NCI-H69 (cell line): ENCODE data around the gene LIPG.

Experiments used
- DNase-seq: peaks from one replicate; lab custom pipeline; 2025; lab: John Stamatoyannopoulos, UW

The LIPG gene

DNA sequence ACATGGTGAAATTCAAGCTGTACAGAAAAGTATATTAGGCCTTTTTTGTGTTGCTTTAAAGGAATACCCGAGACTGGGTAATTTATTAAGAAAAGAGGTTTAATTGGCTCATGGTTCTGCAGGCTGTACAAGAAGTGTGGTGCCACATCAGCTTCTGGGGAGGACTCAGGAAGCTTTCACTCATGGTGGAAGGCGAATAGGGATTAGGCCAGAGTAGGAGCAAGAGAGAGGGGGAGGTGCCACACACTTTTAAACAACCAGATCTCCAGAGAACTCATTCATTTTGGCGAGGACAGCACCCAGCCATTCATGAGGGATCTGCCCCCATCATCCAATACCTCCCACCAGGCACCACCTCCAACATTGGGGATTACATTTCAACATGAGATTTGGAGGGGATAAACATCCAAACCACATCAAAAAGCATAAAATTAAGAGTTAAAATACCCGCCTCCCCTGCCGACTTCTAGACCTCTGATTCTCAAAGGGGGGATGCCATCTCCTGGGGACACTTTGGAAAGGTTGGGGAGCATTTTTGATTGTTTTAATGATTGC lies 15.1 kb upstream of the LIPG start:
- no peak for DNase-seq

DNA sequence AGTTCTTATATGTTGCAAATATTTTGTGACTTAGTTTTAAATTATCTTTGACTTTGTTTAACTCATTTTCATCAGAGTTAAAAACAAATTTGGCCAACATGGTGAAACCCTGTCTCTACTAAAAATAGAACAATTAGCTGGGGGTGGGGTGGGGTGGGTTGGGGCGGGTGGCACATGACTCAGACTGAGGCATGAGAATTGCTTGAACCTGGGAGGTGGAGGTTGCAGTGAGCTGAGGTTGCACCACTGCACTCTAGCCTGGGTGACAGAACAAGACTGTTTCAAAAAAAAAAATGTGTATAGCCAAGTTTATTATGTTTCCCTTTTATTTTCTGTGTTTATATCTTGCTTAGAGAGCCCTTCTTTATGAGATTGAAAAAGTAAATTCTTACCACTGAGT lies 14.2 kb upstream of the LIPG start:
- DNase-seq: no peak

- DNase-seq: no peak
These were observed 13.6 kb upstream of the LIPG start for GRCh38 chr18:49548229-49548636.

DNA sequence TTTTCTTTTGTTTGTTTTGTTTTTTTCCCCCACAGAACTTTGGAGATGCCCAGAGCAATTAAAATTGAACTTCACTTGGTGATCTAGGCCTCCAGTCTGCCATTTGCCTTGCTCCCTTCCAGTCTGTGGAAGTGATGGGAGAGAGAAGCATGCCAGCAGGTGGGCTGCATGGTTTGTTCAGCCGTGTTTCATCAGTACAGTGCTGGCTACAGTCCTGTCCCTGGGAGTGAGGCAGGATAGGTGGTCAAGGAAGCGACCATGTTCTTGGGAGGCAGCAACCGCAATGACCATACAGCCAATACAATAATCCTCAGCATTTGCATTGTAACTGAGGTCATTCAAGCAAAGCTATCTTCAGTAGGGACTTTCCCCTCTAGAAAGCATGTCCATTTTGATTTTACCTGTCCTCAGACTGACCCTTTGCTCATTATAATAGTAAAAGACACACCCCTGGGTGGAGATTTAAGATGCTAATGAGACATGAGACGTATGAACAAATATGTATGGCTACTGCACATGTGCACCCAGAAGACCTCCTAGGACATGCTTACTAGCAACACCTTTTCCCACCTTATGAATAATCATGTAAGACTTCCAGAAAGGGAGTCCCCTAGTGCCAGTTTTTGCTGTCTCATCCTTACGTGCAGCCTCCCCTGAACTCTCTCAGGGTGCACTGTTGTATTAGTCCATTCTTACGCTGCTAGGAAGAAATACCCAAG lies 11.1 kb upstream of the LIPG start:
- no peak for DNase-seq

- no peak for DNase-seq
These were observed 8.9 kb upstream of the LIPG start for GRCh38 chr18:49553003-49553402.

GRCh38 chr18:49555641-49556040 lies 6.2 kb upstream of the LIPG start:
- DNase-seq: no peak

GRCh38 chr18:49558356-49558755 lies 3.5 kb upstream of the LIPG start:
- DNase-seq: no peak

- peak; percentile 71 for DNase-seq
These were observed 2.4 kb upstream of the LIPG start for GRCh38 chr18:49559326-49559931.

- DNase-seq: no peak
These were observed 1.6 kb upstream of the LIPG start for GRCh38 chr18:49560277-49560623.

- DNase-seq: peak; percentile 77
These were observed 1.1 kb upstream of the LIPG start for GRCh38 chr18:49560624-49561288.

- no peak for DNase-seq
These were observed 748 bp downstream of the LIPG start for GRCh38 chr18:49562481-49563129.

- no peak for DNase-seq
These were observed 1.3 kb downstream of the LIPG start for GRCh38 chr18:49563130-49563540.

DNA sequence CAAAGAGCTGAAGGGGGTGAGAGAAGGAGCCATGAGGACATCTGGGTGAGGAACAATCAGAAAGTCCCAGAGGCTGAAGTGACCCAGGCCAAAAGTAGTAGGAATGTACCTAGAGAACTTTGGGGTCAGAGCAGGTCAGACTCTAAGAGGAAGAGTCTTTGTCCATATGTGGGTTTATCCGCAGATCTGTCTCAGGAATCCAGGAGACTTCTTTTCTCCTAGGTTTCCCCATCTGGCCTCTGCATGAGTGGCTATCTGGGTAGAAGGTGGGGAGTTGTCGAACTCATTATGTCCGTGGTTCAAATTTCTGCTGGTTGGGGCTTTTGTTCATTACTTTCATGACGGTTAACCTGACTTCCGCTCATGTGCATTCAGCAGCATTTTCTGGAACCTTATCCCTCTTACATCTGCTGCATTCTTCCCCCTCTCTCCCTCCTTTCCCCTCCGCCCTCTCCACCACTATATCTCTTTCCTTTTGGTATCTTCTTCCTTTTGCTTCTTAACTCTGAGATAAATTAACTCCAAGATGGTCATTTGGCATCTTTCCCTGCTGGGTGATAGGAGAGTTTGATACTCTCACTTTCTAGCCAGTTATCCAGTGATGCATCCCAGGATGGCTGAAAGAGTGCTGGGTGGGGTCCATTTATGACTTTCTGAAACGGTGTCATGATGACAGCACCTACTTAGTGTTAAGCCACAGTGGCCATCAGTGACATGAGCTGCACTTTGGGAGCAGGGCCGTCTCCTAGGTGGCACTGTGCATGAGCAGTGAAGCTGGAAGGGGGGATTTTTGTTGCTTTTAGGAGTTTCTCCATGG lies 2.1 kb downstream of the LIPG start:
- DNase-seq: no peak

GRCh38 chr18:49564518-49564834 lies 2.6 kb downstream of the LIPG start:
- no peak for DNase-seq

DNA sequence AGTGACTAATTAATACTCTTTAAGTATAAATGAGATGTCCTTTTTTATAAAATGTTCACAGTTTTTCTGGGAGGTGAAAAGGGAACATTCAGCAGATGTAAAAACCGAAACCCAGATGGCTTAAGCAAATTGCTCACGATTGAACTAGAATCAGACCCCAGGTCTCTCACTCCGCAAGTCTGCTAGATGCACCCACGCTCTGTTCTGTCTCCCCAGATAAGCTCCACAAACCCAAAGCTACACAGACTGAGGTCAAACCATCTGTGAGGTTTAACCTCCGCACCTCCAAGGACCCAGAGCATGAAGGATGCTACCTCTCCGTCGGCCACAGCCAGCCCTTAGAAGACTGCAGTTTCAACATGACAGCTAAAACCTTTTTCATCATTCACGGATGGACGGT lies 3.2 kb downstream of the LIPG start:
- DNase-seq: no peak

GRCh38 chr18:49565612-49566011 lies 3.8 kb downstream of the LIPG start:
- DNase-seq: peak; percentile 99

DNA sequence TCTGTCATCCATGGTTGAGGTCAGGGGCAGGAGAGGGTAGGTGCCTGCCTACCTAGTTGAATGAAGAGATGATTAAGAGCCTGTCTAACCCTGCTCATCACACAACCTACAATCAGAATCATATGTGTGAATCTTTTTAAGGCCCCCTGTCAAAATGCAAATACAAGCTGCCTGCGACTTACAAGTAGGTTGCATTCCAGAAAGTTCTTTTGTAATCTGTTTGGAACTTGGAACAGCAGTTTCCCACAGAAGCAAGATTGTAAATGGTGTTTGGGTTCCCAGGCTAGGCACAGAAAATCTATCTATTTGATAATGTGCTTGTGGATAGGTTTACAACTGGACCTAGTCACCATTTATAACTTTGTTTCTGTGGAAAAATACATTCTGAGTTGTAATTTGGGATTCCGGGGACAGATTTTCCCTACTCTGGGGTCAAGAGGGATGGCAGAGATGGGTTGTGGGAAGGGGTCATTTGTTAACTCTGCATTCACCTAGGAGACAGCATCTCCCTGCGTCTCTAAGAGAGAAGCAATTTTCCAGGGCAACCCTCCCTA lies 4.4 kb downstream of the LIPG start:
- DNase-seq: peak; percentile 61

GRCh38 chr18:49566985-49567384 lies 5.1 kb downstream of the LIPG start:
- no peak for DNase-seq

GRCh38 chr18:49569724-49570123 lies 7.9 kb downstream of the LIPG start:
- DNase-seq: no peak

- no peak for DNase-seq
These were observed 9.0 kb downstream of the LIPG start for GRCh38 chr18:49570836-49571235.

GRCh38 chr18:49572611-49573345 lies 10.9 kb downstream of the LIPG start:
- no peak for DNase-seq
